Measurements from ENCODE around the gene TAGLN3. TPM values are rescaled to one million over a fixed set of nuclear protein-coding genes. Genes with fewer than 3 reads are reported as not detected.

Gene TAGLN3
- total and polyA plus RNA-seq, 2 of the 13 experiments (the other 11 are each of a cell fraction or from before 2014, with no cell fraction given) = 0.51 to 0.91 TPM

GRCh38 chr3:112043621-112044201 lies 45.0 kb downstream of the TAGLN3 start (continued):
- no peak for TF ChIP-seq ZNF768 (CRISPR knock-in tag; IDR thresholded peaks at IDR 0.05)
- no peak for TF ChIP-seq IKZF5 (CRISPR knock-in tag; IDR thresholded peaks at IDR 0.05)
- TF ChIP-seq ZNF24 (IDR thresholded peaks at IDR 0.05) = no peak
- no peak for TF ChIP-seq MEIS1 (CRISPR knock-in tag; IDR thresholded peaks at IDR 0.05; ENCODE audit: borderline replicate concordance)
- no peak for TF ChIP-seq KAT2B (IDR thresholded peaks at IDR 0.05; ENCODE audit: borderline replicate concordance, low read depth, low read length)
- TF ChIP-seq CTCF (CRISPR knock-in tag; IDR thresholded peaks at IDR 0.05) = peak; percentile 75
- TF ChIP-seq YY1 (IDR thresholded peaks at IDR 0.05; ENCODE audit: insufficient read depth, insufficient replicate concordance, low read depth, low read length) = peak; percentile 9
- no peak for TF ChIP-seq PLRG1 (conservative IDR thresholded peaks at IDR 0.05)
- TF ChIP-seq MAZ (IDR thresholded peaks at IDR 0.05; ENCODE audit: borderline replicate concordance, low read depth, low read length) = no peak
- no peak for TF ChIP-seq MAZ (CRISPR knock-in tag; IDR thresholded peaks at IDR 0.05; ENCODE audit: low read depth)
- no peak for TF ChIP-seq ZC3H13 (CRISPR knock-in tag; IDR thresholded peaks at IDR 0.05)
- no peak for TF ChIP-seq TIGD3 (CRISPR knock-in tag; IDR thresholded peaks at IDR 0.05; ENCODE audit: borderline replicate concordance)
- TF ChIP-seq ZNF34 (CRISPR knock-in tag; IDR thresholded peaks at IDR 0.05; ENCODE audit: borderline replicate concordance) = no peak
- no peak for TF ChIP-seq NONO (IDR thresholded peaks at IDR 0.05)
- TF ChIP-seq NONO (CRISPR knock-in tag; conservative IDR thresholded peaks at IDR 0.05) = no peak
- TF ChIP-seq SOX5 (CRISPR knock-in tag; IDR thresholded peaks at IDR 0.05; ENCODE audit: borderline replicate concordance) = no peak
- no peak for TF ChIP-seq TAF15 (IDR thresholded peaks at IDR 0.05; ENCODE audit: low read depth, low read length, poor library complexity, severe bottlenecking)
- TF ChIP-seq ZNF674 (CRISPR knock-in tag; IDR thresholded peaks at IDR 0.05; ENCODE audit: low read depth) = no peak
- TF ChIP-seq SMAD1 (CRISPR knock-in tag; IDR thresholded peaks at IDR 0.05; ENCODE audit: borderline replicate concordance, low read depth) = no peak
- no peak for TF ChIP-seq ZNF280D (CRISPR knock-in tag; IDR thresholded peaks at IDR 0.05)
- TF ChIP-seq RBM22 (optimal IDR thresholded peaks at IDR 0.05; ENCODE audit: low read length) = no peak
- TF ChIP-seq SMC3 (IDR thresholded peaks at IDR 0.05; ENCODE audit: low read length) = peak; percentile 59
- TF ChIP-seq PBX2 (CRISPR knock-in tag; IDR thresholded peaks at IDR 0.05) = no peak
